SU-DHL-6 (cell line): Measurements from ENCODE around the gene SDR42E1.

Source experiments
- H2AFZ ChIP-seq: fragments of 200-600 bp; sonication (generic); 2 replicates; pipeline ENCODE4 v1.6.1; 2014; ENCODE audit warnings: low read depth, mild to moderate bottlenecking, moderate library complexity, mixed read lengths, antibody characterized with exemption, low read length; ENCODE audit not compliant: severe bottlenecking
- H3F3A ChIP-seq: fragments of 200-600 bp; shearing (Covaris generic); 2 replicates; pipeline ENCODE4 v1.6.0; 2016; ENCODE audit warnings: antibody characterized with exemption, mild to moderate bottlenecking; ENCODE audit not compliant: insufficient read depth
- H3K27ac ChIP-seq: fragments of 200-600 bp; sonication (generic); 2 replicates; pipeline ENCODE4 v1.5.1; 2016; ENCODE audit warnings: low read depth, mild to moderate bottlenecking, low read length, moderate library complexity, mixed read lengths
- H3K27me3 ChIP-seq: fragments of 200-600 bp; sonication (generic), shearing (Covaris generic); 2 replicates; pipeline ENCODE4 v1.6.0; 2014; ENCODE audit warnings: mild to moderate bottlenecking, low read length
- H3K36me3 ChIP-seq: fragments of 200-600 bp; sonication (generic); 2 replicates; pipeline ENCODE4 v1.6.1; 2014; ENCODE audit warnings: mild to moderate bottlenecking, low read length, mixed read lengths
- H3K4me2 ChIP-seq: fragments of 300-600, 200-600 bp; shearing (Covaris generic), sonication (generic); 2 replicates; pipeline ENCODE4 v1.6.0; 2014; ENCODE audit warnings: low read length, low read depth, mild to moderate bottlenecking; ENCODE audit not compliant: poor library complexity, severe bottlenecking
- H3K4me3 ChIP-seq: fragments of 200-600 bp; sonication (generic); 2 replicates; pipeline ENCODE4 v1.5.1; 2014; ENCODE audit warnings: antibody characterized with exemption, low read length, mild to moderate bottlenecking, mixed read lengths; ENCODE audit not compliant: insufficient read depth, poor library complexity, severe bottlenecking
- H3K79me2 ChIP-seq: fragments of 200-600 bp; sonication (generic); 2 replicates; pipeline ENCODE4 v1.6.1; 2014; ENCODE audit warnings: mild to moderate bottlenecking, low read length, moderate library complexity; ENCODE audit not compliant: insufficient read depth
- H3K9ac ChIP-seq: fragments of 200-600 bp; sonication (generic); 2 replicates; pipeline ENCODE4 v1.7.0; 2014; ENCODE audit warnings: mild to moderate bottlenecking, low read length
- H3K9me2 ChIP-seq: fragments of 200-600 bp; sonication (generic); replicated peaks from 2 replicates; pipeline ENCODE4 v1.6.1; 2014; ENCODE audit warnings: low read length; ENCODE audit not compliant: insufficient read depth
- H3K9me3 ChIP-seq: fragments of 200-600 bp; sonication (generic); 2 replicates; pipeline ENCODE4 v1.6.1; 2014; ENCODE audit warnings: low read length, mixed read lengths; ENCODE audit not compliant: insufficient read depth
- H4K20me1 ChIP-seq: fragments of 200-600 bp; sonication (generic); 2 replicates; pipeline ENCODE4 v1.6.1; 2014; ENCODE audit warnings: low read depth, mild to moderate bottlenecking, antibody characterized with exemption, low read length, moderate library complexity, mixed read lengths
- CTCF ChIP-seq: fragments of 200-600 bp; sonication (generic); IDR thresholded peaks from one replicate; pipeline ENCODE4 v1.5.1; 2017; ENCODE audit warnings: antibody characterized with exemption, mild to moderate bottlenecking, low read length, moderate library complexity; ENCODE audit not compliant: insufficient read depth, poor library complexity, severe bottlenecking
- EZH2phosphoT487 ChIP-seq: fragments of 200-600 bp; sonication (generic), shearing (Covaris generic); conservative IDR thresholded peaks from 2 replicates; pipeline ENCODE4 v1.6.1; 2018; ENCODE audit warnings: mild to moderate bottlenecking, antibody characterized with exemption, low read length, moderate library complexity, mixed read lengths

Gene SDR42E1

GRCh38 chr16:82034981-82035612, 23.8 kb upstream of the SDR42E1 start, which contains the start of gene HSD17B2:
TSS of gene HSD17B2 (plus strand) at chr16:82035253. CDS start at chr16:82035425, 172 bp downstream.
- TF ChIP-seq CTCF (no peak), EZH2phosphoT487 (no peak)
- Histone ChIP-seq H3K4me3 (no peak within 1 kb of the TSS), H3K27ac (no peak within 1 kb of the TSS), H3K36me3 (no peaks in the 10 kb centered on the region), H3K9me2 (no peaks in the 10 kb centered on the region), H3K9me3 (no peaks in the 10 kb centered on the region), H3K4me2 (no peak within 1 kb of the TSS), H2AFZ (no peak within 1 kb of the TSS), H3K27me3 (no peaks in the 10 kb centered on the region), H4K20me1 (no peaks in the 10 kb centered on the region), H3K9ac (no peak within 1 kb of the TSS), H3K79me2 (no peaks in the 10 kb centered on the region), H3F3A (no peaks in the 10 kb centered on the region)

- H3K9me3 ChIP-seq: no peaks in the 10 kb centered on the region
- no peaks in the 10 kb centered on the region for H3K9me2 ChIP-seq
- H3K4me3 ChIP-seq: no peak overlapping the region
- no peaks in the 10 kb centered on the region for H3K27me3 ChIP-seq
- H3F3A ChIP-seq: no peaks in the 10 kb centered on the region
- no peaks in the 10 kb centered on the region for H3K36me3 ChIP-seq
- no peaks in the 10 kb centered on the region for H3K79me2 ChIP-seq
- no peaks in the 10 kb centered on the region for H4K20me1 ChIP-seq
- no peak overlapping the region for H2AFZ ChIP-seq
- no peak overlapping the region for H3K9ac ChIP-seq
- H3K27ac ChIP-seq: no peak overlapping the region
- TF ChIP-seq EZH2phosphoT487 (no peak), CTCF (no peak)
- no peak overlapping the region for H3K4me2 ChIP-seq
Observed at GRCh38 chr16:82033683-82034300, 22.5 kb upstream of the SDR42E1 start.

- Histone ChIP-seq H3K36me3 (no peaks in the 10 kb centered on the region), H3K9me3 (no peaks in the 10 kb centered on the region), H3F3A (no peaks in the 10 kb centered on the region), H3K4me2 (no peak overlapping the region), H4K20me1 (no peaks in the 10 kb centered on the region), H3K79me2 (no peaks in the 10 kb centered on the region), H3K4me3 (no peak overlapping the region), H3K27me3 (no peaks in the 10 kb centered on the region), H3K9ac (no peak overlapping the region), H2AFZ (no peak overlapping the region), H3K27ac (no peak overlapping the region), H3K9me2 (no peaks in the 10 kb centered on the region)
- TF ChIP-seq CTCF (no peak), EZH2phosphoT487 (no peak)
Observed at GRCh38 chr16:82033006-82033405, 21.7 kb upstream of the SDR42E1 start.
